GDM1 (cell line): ENCODE measurements around the gene RBMS1.

Experiments used
- DNase-seq: peaks from one replicate; lab custom pipeline; 2025; lab: John Stamatoyannopoulos, UW

Gene RBMS1

GRCh38 chr2:160493227-160494028, at the start of gene RBMS1:
RBMS1 (minus strand) TSS chr2:160493807; CDS start chr2:160493363, 444 bp downstream.
- DNase-seq, result peak; percentile 25

DNA sequence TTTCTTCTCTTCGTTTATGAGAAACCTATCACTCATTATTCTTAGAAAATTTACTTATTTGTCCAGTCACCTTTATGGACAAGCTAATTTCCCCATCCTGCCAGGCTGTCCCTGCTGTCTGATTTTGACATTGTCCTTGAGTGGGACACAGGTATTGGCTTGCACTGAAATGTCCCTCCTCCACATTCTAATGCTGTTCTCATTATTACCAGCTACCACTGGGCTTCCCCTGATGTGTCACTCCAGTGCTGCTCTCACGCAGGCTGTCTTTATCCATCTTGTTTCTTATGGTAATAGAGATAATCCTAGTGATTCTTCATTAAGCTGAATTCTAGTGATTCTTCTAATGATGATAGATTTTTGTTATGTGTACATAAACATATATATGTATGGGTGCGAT, 48.1 kb upstream of the RBMS1 start:
- DNase-seq, result no peak

GRCh38 chr2:160538559-160539355, 45.1 kb upstream of the RBMS1 start:
- DNase-seq, result no peak

DNA sequence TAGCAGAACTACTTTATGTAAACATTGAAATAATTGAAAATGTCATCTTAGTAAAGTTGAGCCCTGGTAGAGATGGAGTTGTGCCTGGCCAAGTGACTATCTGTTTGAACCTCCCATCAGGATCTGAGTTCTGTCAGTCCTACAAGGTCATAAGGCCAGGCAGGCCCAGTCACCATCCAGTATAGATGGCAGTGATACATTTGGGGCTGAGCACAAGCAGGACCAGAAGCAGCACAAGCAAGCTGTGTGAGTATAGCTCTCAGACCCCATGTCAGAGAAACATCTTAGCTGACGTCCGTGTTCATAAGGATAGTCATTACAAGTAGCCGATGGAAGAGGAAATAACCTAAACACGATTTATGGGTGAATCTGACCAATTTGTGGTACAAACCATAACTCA, 44.5 kb upstream of the RBMS1 start:
- DNase-seq, result no peak

DNA sequence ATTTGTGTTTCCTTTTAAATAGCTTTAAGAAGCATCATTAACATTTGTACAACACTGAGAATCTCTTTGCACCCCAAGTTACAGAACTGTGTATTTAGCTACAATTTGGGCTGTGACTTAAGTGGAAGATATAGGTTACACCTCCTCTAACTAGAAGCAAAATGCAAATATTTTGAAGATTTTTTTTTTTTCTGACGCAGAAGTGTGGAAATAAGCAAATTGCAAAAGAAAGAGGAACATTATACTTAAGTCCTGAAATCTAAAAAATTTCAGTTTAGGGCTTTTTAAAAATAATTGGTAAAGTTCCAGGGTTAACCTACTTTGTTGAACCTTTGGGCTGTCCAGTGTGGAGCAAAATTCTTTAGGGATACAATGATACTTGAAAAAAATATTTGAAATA, 41.4 kb upstream of the RBMS1 start:
- no peak for DNase-seq

DNA sequence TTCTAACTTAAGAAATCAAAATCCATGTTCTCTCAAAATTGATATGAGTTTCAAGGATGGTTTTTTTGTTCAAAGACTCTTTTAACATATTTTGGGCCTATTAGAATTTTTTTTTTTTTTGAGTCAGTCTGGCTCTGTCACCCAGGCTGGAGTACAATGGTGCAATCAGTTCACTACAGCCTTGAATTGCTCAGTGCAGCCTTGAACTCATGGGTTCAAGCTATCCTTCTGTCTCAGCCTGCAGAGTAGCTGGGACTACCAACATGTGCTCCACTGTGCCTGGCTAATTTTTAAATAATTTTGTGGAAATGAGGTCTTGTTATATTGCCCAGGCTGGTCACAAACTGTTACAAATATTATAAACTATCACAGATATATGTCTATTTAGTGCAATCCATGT, 40.6 kb upstream of the RBMS1 start:
- no peak for DNase-seq

GRCh38 chr2:160533482-160533881, 39.9 kb upstream of the RBMS1 start:
- DNase-seq, result no peak

- no peak for DNase-seq
These were observed 38.8 kb upstream of the RBMS1 start for GRCh38 chr2:160532388-160532787.

DNA sequence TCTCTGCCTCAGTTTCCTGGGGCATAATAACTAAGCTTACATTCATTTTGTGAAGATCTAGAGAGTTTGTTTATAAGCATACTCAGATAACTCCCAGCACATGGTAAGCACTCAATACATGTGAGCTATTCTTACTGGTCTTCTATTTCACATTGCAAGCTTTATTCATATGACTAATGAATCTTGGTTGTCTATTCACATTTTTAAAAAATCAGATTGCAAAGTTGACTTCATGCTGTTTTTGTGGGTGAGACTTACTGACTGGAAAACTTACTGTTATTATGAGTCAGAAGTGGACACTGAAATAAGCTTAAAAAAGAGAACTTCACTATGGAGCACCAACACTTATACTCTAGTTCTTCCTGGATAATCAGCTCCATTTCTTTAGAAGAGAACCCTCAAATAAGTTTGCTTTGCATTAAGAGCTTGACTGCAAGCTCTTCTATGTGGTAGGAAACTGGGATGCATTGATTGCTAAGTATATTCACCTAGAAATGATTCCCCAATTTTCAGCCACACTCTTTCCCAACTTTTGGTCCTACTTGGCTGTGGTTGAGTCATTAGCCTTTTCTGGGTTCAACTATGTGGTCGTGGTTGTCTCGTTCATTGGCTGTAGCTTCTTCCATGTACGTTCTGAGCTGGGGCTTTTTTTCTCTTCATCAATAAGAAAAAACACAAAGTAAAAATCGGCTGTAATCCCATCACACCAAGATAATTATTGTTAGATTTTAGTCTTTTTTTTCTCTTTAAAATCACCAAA, 29.5 kb upstream of the RBMS1 start:
- no peak for DNase-seq

GRCh38 chr2:160517731-160518130, 24.1 kb upstream of the RBMS1 start:
- no peak for DNase-seq

GRCh38 chr2:160516547-160517365, 23.1 kb upstream of the RBMS1 start:
- no peak for DNase-seq

GRCh38 chr2:160515120-160515519, 21.5 kb upstream of the RBMS1 start:
- no peak for DNase-seq

- no peak for DNase-seq
These were observed 19.5 kb upstream of the RBMS1 start for GRCh38 chr2:160513120-160513519.

- no peak for DNase-seq
These were observed 18.9 kb upstream of the RBMS1 start for GRCh38 chr2:160512491-160512890.

GRCh38 chr2:160510617-160511016, 17.0 kb upstream of the RBMS1 start:
- no peak for DNase-seq

DNA sequence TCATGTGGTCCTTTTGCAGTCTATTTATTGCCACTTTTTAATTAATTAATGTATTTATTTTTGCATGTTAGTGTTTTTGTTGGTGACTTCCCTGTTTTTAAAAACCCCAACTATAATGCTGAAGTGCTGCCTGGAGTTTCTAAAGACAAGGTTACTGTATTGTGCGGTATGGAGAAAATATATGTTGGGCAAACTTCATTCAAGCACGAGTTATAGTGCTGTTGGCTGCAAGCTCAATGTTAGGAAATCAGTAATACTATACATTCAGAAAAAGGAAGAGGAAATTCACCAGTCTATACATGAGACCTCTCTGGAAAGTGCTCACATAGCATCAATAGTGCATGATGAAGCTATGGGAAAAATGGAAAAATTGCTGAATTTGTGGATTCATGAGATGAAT, 15.4 kb upstream of the RBMS1 start:
- no peak for DNase-seq

DNA sequence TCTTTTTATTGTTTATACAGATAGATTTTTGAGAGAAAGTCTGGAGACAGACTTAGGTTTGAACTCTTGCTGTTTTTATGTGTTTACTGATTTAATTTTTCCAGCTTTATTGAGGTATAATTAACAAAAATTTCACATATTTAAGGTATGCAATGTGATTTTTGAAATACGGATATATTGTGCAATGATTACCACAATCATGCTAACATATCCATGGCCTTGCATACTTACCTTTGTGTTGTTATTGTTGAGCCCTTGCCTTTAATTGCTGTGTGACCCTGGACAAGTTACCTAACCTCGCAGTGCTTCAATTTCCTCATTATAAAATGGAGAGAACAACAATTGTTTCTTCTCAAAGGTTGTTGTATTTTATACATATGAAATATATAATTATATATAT, 13.9 kb upstream of the RBMS1 start:
- DNase-seq, result no peak

DNA sequence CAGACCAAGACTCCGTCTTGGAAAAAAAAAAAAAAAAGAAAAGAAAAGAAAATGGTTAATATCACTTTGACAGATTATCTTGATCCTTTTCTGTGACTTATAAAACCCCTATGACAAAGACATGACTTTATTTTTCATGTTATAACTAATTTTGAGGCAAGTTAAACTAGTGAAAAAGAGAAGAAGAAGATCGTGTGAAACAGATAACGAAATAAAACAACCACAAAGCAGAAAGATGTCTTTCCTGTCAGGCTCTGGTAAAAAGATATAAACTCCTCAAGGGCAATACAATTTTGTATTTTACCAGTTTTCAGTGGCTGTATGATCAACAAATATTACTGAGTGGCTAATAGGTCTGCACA, 13.4 kb upstream of the RBMS1 start:
- no peak for DNase-seq

GRCh38 chr2:160506371-160507045, 12.9 kb upstream of the RBMS1 start:
- DNase-seq, result no peak

DNA sequence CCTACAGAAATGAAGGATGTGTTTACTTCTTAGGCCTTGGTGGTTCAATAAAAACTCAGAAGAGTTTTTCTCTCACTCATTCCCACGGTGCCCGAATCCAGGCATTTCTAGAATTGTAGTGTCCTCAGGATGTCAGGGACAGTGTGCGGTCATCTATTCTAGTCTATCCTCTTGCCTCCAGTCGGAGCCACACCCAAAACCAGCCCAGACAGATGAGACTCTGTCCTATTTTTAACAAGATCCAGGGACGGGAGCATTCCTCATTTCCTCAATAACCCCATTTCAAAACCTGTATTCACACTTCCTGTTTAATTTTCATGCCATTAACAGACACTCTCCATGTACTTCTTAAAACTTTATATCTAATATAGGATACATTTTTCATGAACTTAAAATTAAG, 11.6 kb upstream of the RBMS1 start:
- DNase-seq, result no peak

DNA sequence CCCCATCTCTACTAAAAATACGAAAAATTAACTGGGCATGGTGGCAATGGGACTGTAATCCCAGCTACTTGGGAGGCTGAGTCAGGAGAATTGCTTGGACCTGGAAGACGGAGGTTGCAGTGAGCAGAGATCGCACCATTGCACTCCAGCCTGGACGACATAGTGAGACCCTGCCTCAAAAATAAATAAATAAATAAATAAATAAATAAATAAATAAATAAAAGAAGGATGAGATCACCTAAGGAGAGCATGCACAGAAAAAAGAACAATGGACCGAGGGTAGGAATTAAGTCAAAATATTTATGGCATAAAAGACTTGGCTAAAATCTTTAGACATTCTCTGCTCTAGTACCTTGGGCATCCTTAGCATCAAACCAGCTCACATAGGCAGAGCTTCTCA, 8.9 kb upstream of the RBMS1 start:
- DNase-seq, result no peak
